Trophoblast cell (in vitro differentiated cells and primary cell): Measurements from ENCODE around the gene GFAP.

ENCODE experiments used
- DNase-seq, 2 donors: peaks; one replicate each; pipeline ENCODE4 v3.0.0-alpha.2; 2016
- H2AFZ ChIP-seq: 2 replicates; pipeline ENCODE4 v1.6.1; 2013; ENCODE audit warnings: low read length, moderate library complexity, mild to moderate bottlenecking; ENCODE audit not compliant: insufficient read depth, poor library complexity
- H2AK5ac ChIP-seq: 2 replicates; pipeline ENCODE4 v1.6.1; 2013; ENCODE audit warnings: mild to moderate bottlenecking, low read length
- H2BK120ac ChIP-seq: 2 replicates; pipeline ENCODE4 v1.6.1; 2013; ENCODE audit warnings: low read length, mild to moderate bottlenecking, moderate library complexity; ENCODE audit not compliant: insufficient read depth, poor library complexity
- H2BK12ac ChIP-seq: 2 replicates; pipeline ENCODE4 v1.6.1; 2013; ENCODE audit warnings: mild to moderate bottlenecking, low read length, moderate library complexity
- H2BK5ac ChIP-seq: 2 replicates; pipeline ENCODE4 v1.6.1; 2013; ENCODE audit warnings: low read length, low read depth, moderate library complexity, mild to moderate bottlenecking; ENCODE audit not compliant: poor library complexity
- H3K14ac ChIP-seq: 2 replicates; pipeline ENCODE4 v1.6.1; 2013; ENCODE audit warnings: mild to moderate bottlenecking, low read length
- H3K18ac ChIP-seq: 2 replicates; pipeline ENCODE4 v1.6.1; 2013; ENCODE audit warnings: mild to moderate bottlenecking, low read length
- H3K23ac ChIP-seq: 2 replicates; pipeline ENCODE4 v1.6.1; 2013; ENCODE audit warnings: low read length
- H3K27ac ChIP-seq: 2 replicates; pipeline ENCODE4 v1.5.1; 2013; ENCODE audit warnings: low read depth, mild to moderate bottlenecking, inconsistent platforms, low read length, moderate library complexity
- H3K27me3 ChIP-seq: 2 replicates; pipeline ENCODE4 v1.6.1; 2013; ENCODE audit warnings: inconsistent platforms, mild to moderate bottlenecking, low read length, moderate library complexity; ENCODE audit not compliant: insufficient read depth
- H3K36me3 ChIP-seq, 2 experiments: 1 replicate in 1 of 2; 2 replicates in 1 of 2; pipeline ENCODE4 v1.6.1; 2013; ENCODE audit warnings: low read length in 2 of 2, mild to moderate bottlenecking in 2 of 2, moderate library complexity in 1 of 2; ENCODE audit not compliant: insufficient read depth in 2 of 2, control insufficient read depth in 1 of 2
- H3K4ac ChIP-seq: 2 replicates; pipeline ENCODE4 v1.6.1; 2013; ENCODE audit warnings: low read depth, mild to moderate bottlenecking, low read length, moderate library complexity
- H3K4me1 ChIP-seq, 2 experiments: 1 replicate in 1 of 2; 2 replicates in 1 of 2; pipeline ENCODE4 v1.6.1; 2013; ENCODE audit warnings: low read length in 2 of 2, mild to moderate bottlenecking in 2 of 2, moderate library complexity in 1 of 2; ENCODE audit not compliant: insufficient read depth in 2 of 2, control insufficient read depth in 1 of 2
- H3K4me2 ChIP-seq: 2 replicates; pipeline ENCODE4 v1.6.1; 2013; ENCODE audit warnings: inconsistent platforms, mild to moderate bottlenecking, low read length, moderate library complexity
- H3K4me3 ChIP-seq: 2 replicates; pipeline ENCODE4 v1.5.1; 2013; ENCODE audit warnings: mild to moderate bottlenecking, low read depth, low read length, inconsistent platforms
- H3K79me1 ChIP-seq: one replicate; pipeline ENCODE4 v1.6.1; 2013; ENCODE audit warnings: low read length
- H3K79me2 ChIP-seq: 2 replicates; pipeline ENCODE4 v1.6.1; 2013; ENCODE audit warnings: low read length, mild to moderate bottlenecking; ENCODE audit not compliant: control insufficient read depth, insufficient read depth, poor library complexity
- H3K9ac ChIP-seq: 2 replicates; pipeline ENCODE4 v1.6.1; 2013; ENCODE audit warnings: mild to moderate bottlenecking, low read length
- H3K9me3 ChIP-seq: 2 replicates; pipeline ENCODE4 v1.6.1; 2013; ENCODE audit warnings: low read depth, mild to moderate bottlenecking, control low read depth, inconsistent platforms, low read length; ENCODE audit not compliant: insufficient read depth
- H4K12ac ChIP-seq: 2 replicates; pipeline ENCODE4 v1.6.1; 2013; ENCODE audit warnings: low read depth, mild to moderate bottlenecking, low read length, moderate library complexity
- H4K8ac ChIP-seq: 2 replicates; pipeline ENCODE4 v1.6.1; 2013; ENCODE audit warnings: low read depth, mild to moderate bottlenecking, low read length, moderate library complexity
- H4K91ac ChIP-seq: one replicate; pipeline ENCODE4 v1.6.1; 2013; ENCODE audit warnings: low read depth, mild to moderate bottlenecking, low read length, moderate library complexity
- WGBS: extraction: QIAGEN DNeasy Blood & Tissue Kit; methylation state at CpG from one replicate; pipeline ENCODE4 v1.1.7; 2013; ENCODE audit warnings: missing lambda C conversion rate; ENCODE audit not compliant: insufficient read length, insufficient coverage; ENCODE audit errors: extremely low coverage; 5-methylcytosine and 5-hydroxymethylcytosine counted together

The GFAP gene

DNA sequence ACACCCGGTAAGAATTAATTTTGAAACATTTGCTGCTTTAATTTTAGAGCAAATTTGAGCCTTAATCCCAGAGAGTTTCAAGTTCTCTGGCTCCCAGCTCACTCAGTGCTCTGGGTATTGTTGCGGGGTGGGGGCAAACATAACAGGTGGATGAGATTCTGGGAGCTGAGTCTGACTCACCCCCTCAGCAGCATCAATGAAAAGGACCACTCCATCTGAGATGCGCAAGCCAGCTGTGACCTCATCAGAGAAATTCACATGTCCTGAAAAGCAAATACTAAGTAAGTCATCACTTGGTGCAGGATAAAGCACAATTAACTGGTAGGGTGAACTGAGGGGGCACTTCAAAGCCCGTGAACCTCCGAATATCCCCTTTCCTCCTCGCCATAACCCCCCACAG is 35.9 kb downstream of the GFAP start:
- Histone ChIP-seq H4K12ac (no peak overlapping the region), H3K9me3 (no peaks in the 10 kb centered on the region), H3K79me1 (no peaks in the 10 kb centered on the region), H3K14ac (no peak overlapping the region), H2BK120ac (no peak overlapping the region), H2AFZ (no peak overlapping the region), H2AK5ac (no peak overlapping the region), H2BK12ac (no peak overlapping the region), H3K27ac (no peak overlapping the region), H3K79me2 (no peaks in the 10 kb centered on the region), H3K4me1 (no peaks in the 10 kb centered on the region), H2BK5ac (no peak overlapping the region), H3K9ac (no peak overlapping the region), H3K4me2 (no peak overlapping the region), H3K23ac (no peak overlapping the region), H4K8ac (no peak overlapping the region), H4K91ac (no peak overlapping the region), H3K4ac (no peak overlapping the region), H3K27me3 (no peaks in the 10 kb centered on the region), H3K18ac (no peak overlapping the region), H3K4me3 (no peak overlapping the region), H3K36me3 (peaks cover 28 to 55% of the 10 kb centered on the region in 2 experiments)
- no peak for DNase-seq
- WGBS, result no CpG with 5 or more reads among the region's 6 CpGs

DNA sequence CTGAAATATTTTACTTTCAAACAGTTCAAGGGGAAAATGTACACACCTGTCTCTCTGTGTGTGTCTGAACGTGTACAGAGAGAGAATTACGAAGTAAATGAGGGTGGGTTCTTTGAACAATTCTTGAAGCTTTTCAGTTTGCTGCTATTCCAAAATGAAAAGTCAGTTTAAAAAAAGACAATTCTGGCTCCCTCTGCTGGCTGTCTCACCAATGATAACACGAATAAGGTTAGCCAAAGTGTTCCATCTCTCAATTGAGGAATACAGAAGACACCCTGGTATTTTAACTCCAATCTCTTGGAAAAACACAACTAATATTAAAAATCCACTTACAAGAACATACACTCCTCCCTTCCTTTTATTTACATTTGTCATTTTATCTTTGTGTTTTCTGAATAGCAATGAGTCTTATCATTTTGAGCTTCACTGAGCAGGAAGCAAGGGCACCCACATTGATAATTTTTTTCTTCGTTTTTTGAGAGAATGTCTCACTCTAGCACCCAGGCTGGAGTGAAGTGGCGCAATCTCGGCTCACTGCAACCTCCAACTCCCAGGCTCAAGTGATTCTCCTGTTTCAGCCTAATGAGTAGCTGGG is 36.6 kb downstream of the GFAP start:
- Histone ChIP-seq H3K18ac (no peak overlapping the region), H2BK5ac (no peak overlapping the region), H2BK12ac (no peak overlapping the region), H2BK120ac (no peak overlapping the region), H3K4me1 (no peaks in the 10 kb centered on the region), H3K36me3 (peaks cover 24 to 54% of the 10 kb centered on the region in 2 experiments), H2AFZ (no peak overlapping the region), H3K79me2 (no peaks in the 10 kb centered on the region), H3K14ac (no peak overlapping the region), H3K27ac (no peak overlapping the region), H3K4ac (no peak overlapping the region), H4K12ac (no peak overlapping the region), H3K4me3 (no peak overlapping the region), H4K91ac (no peak overlapping the region), H4K8ac (no peak overlapping the region), H2AK5ac (no peak overlapping the region), H3K27me3 (no peaks in the 10 kb centered on the region), H3K4me2 (no peak overlapping the region), H3K9me3 (no peaks in the 10 kb centered on the region), H3K23ac (no peak overlapping the region), H3K79me1 (no peaks in the 10 kb centered on the region), H3K9ac (no peak overlapping the region)
- DNase-seq, result peak; percentile 16 to 68
- no CpG with 5 or more reads among the region's 6 CpGs for WGBS

DNA sequence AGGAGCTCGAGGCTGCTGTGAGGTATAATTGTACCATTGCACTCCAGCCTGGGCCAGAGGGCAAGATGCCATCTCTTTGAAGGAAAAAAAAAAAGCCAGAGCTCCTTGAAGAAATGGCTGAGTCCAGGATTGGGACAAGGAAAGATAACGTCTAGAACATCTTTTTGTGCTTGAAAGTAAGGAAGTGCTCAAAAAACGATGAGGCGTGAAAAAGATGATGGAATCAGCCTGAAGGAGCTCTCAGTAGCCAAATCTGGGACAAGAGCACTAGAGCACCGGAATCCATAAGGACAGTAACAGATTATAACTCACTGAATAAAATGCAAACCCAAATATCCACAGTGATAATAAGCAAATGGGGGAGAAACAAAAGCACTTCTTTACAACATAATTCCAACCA is 38.2 kb downstream of the GFAP start:
- WGBS, result no CpG with 5 or more reads among the region's 5 CpGs

DNA sequence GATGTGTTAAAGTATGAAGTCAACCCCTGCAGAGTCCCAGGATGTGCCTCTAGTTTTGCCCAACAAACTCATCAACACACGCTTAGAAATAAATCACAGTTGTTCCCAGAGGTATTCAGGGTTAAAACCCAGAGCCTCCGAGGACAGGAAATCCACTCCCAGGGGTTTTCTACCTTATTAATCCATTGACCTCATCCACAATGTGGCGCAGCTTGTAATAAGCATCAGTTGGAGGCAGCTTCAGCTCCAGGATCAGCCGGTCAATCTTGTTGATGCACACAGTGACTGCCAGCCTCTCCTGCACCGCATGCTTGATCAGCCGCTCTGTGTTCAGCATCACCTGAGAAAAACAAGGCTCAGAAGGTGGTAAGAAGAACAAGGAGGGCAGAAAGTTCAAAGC is 39.5 kb downstream of the GFAP start:
- Histone ChIP-seq H2BK120ac (no peak overlapping the region), H3K79me1 (no peaks in the 10 kb centered on the region), H2BK12ac (no peak overlapping the region), H3K18ac (no peak overlapping the region), H3K4me2 (no peak overlapping the region), H3K14ac (no peak overlapping the region), H4K91ac (no peak overlapping the region), H3K4me1 (no peaks in the 10 kb centered on the region), H3K4ac (no peak overlapping the region), H3K79me2 (no peaks in the 10 kb centered on the region), H4K12ac (no peak overlapping the region), H3K27me3 (no peaks in the 10 kb centered on the region), H3K9ac (no peak overlapping the region), H3K4me3 (no peak overlapping the region), H2AFZ (no peak overlapping the region), H3K23ac (no peak overlapping the region), H3K27ac (no peak overlapping the region), H3K36me3 (peaks cover 29 to 51% of the 10 kb centered on the region in 2 experiments), H3K9me3 (no peaks in the 10 kb centered on the region), H2BK5ac (no peak overlapping the region), H4K8ac (no peak overlapping the region), H2AK5ac (no peak overlapping the region)
- no peak for DNase-seq
- no CpG with 5 or more reads among the region's 6 CpGs for WGBS

More for the DNA sequence above, 38.2 kb downstream of the GFAP start:
- Histone ChIP-seq H3K18ac (no peak overlapping the region), H4K91ac (no peak overlapping the region), H4K8ac (no peak overlapping the region), H3K14ac (no peak overlapping the region), H2BK12ac (no peak overlapping the region), H3K36me3 (peaks cover 26 to 51% of the 10 kb centered on the region in 2 experiments), H3K9me3 (no peaks in the 10 kb centered on the region), H3K27me3 (no peaks in the 10 kb centered on the region), H3K4me1 (no peaks in the 10 kb centered on the region), H3K4me3 (no peak overlapping the region), H3K79me1 (no peaks in the 10 kb centered on the region), H4K12ac (no peak overlapping the region), H2BK120ac (no peak overlapping the region), H2AFZ (no peak overlapping the region), H3K9ac (no peak overlapping the region), H3K23ac (no peak overlapping the region), H2BK5ac (no peak overlapping the region), H2AK5ac (no peak overlapping the region), H3K79me2 (no peaks in the 10 kb centered on the region), H3K4ac (no peak overlapping the region), H3K27ac (no peak overlapping the region), H3K4me2 (no peak overlapping the region)
- DNase-seq, result no peak
